ENCODE results near the gene DAD1. TPM values are rescaled to one million over a fixed set of nuclear protein-coding genes. Genes with fewer than 3 reads are reported as not detected.

DAD1 gene
- total RNA-seq, 1 donor from 2014 or later, result 185 TPM

DNA sequence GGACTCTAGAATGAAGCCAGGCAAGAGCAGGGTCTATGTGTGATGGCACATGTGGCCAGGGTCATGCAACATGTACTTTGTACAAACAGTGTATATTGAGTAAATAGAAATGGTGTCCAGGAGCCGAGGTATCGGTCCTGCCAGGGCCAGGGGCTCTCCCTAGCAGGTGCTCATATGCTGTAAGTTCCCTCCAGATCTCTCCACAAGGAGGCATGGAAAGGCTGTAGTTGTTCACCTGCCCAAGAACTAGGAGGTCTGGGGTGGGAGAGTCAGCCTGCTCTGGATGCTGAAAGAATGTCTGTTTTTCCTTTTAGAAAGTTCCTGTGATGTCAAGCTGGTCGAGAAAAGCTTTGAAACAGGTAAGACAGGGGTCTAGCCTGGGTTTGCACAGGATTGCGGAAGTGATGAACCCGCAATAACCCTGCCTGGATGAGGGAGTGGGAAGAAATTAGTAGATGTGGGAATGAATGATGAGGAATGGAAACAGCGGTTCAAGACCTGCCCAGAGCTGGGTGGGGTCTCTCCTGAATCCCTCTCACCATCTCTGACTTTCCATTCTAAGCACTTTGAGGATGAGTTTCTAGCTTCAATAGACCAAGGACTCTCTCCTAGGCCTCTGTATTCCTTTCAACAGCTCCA is 39.6 kb downstream of the DAD1 start:
- no peaks in the 10 kb centered on the region for H3K9me3 ChIP-seq (ENCODE audit: low read depth)
- H3K9ac ChIP-seq, result no peak overlapping the region
- no peaks in the 10 kb centered on the region for H4K20me1 ChIP-seq (ENCODE audit: low read depth)
- no peak overlapping the region for H3K4me3 ChIP-seq
- no peaks in the 10 kb centered on the region for H3K36me3 ChIP-seq
- H3K79me2 ChIP-seq (ENCODE audit: low read depth), result no peaks in the 10 kb centered on the region
- H3K36me3 Mint-ChIP-seq, result no peaks in the 10 kb centered on the region
- H3F3A ChIP-seq (ENCODE audit: low read depth), result peaks cover 2% of the 10 kb centered on the region
- no peak overlapping the region for H3K4me3 Mint-ChIP-seq
- H3K27me3 ChIP-seq, result peaks cover 22% of the 10 kb centered on the region
- no peak overlapping the region for H2AFZ ChIP-seq (replicated peaks)
- no peaks in the 10 kb centered on the region for H3K9me3 Mint-ChIP-seq
- peaks cover 20% of the 10 kb centered on the region for H3K4me1 ChIP-seq
- H3K27ac Mint-ChIP-seq, result no peak overlapping the region
- peaks cover 6% of the 10 kb centered on the region for H3K27me3 Mint-ChIP-seq (ENCODE audit: insufficient read depth, low read depth)
- no peak overlapping the region for H3K4me2 ChIP-seq
- TF ChIP-seq EZH2 (IDR thresholded peaks at IDR 0.05), result no peak
- no peak for TF ChIP-seq EZH2phosphoT487 (IDR thresholded peaks at IDR 0.05)
- no peak for TF ChIP-seq CTCF (IDR thresholded peaks at IDR 0.05)
- no peak overlapping the region for H3K27ac ChIP-seq
- H3K4me1 Mint-ChIP-seq, result peaks cover 38% of the 10 kb centered on the region
- no peak for DNase-seq (ENCODE audit: low spot score)

- H2AFZ ChIP-seq (replicated peaks), result no peak overlapping the region
- H3K4me1 ChIP-seq, result peaks cover 20% of the 10 kb centered on the region
- H3K36me3 ChIP-seq, result no peaks in the 10 kb centered on the region
- no peak overlapping the region for H3K9ac ChIP-seq
- H3K9me3 ChIP-seq (ENCODE audit: low read depth), result no peaks in the 10 kb centered on the region
- H3K27ac ChIP-seq, result no peak overlapping the region
- Mint-ChIP-seq H3K4me3 (no peak overlapping the region), H3K27ac (peak overlapping the region; percentile 52), H3K27me3 (ENCODE audit: insufficient read depth, low read depth) (peaks cover 4% of the 10 kb centered on the region), H3K9me3 (no peaks in the 10 kb centered on the region), H3K36me3 (no peaks in the 10 kb centered on the region), H3K4me1 (peaks cover 38% of the 10 kb centered on the region)
- H3F3A ChIP-seq (ENCODE audit: low read depth), result peaks cover 2% of the 10 kb centered on the region
- no peak overlapping the region for H3K4me2 ChIP-seq
- no peaks in the 10 kb centered on the region for H4K20me1 ChIP-seq (ENCODE audit: low read depth)
- TF ChIP-seq EZH2 (IDR thresholded peaks at IDR 0.05) (no peak), CTCF (IDR thresholded peaks at IDR 0.05) (no peak), EZH2phosphoT487 (IDR thresholded peaks at IDR 0.05) (no peak)
- DNase-seq (ENCODE audit: low spot score), result no peak
- H3K79me2 ChIP-seq (ENCODE audit: low read depth), result no peaks in the 10 kb centered on the region
- no peak overlapping the region for H3K4me3 ChIP-seq
- H3K27me3 ChIP-seq, result peaks cover 22% of the 10 kb centered on the region
Observed at GRCh38 chr14:22547948-22548750, 40.9 kb downstream of the DAD1 start.

DNA sequence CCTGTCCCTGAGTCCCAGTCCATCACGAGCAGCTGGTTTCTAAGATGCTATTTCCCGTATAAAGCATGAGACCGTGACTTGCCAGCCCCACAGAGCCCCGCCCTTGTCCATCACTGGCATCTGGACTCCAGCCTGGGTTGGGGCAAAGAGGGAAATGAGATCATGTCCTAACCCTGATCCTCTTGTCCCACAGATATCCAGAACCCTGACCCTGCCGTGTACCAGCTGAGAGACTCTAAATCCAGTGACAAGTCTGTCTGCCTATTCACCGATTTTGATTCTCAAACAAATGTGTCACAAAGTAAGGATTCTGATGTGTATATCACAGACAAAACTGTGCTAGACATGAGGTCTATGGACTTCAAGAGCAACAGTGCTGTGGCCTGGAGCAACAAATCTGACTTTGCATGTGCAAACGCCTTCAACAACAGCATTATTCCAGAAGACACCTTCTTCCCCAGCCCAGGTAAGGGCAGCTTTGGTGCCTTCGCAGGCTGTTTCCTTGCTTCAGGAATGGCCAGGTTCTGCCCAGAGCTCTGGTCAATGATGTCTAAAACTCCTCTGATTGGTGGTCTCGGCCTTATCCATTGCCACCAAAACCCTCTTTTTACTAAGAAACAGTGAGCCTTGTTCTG is 41.6 kb downstream of the DAD1 start:
- Histone ChIP-seq H2AFZ (replicated peaks) (no peak overlapping the region), H3K9me3 (ENCODE audit: low read depth) (no peaks in the 10 kb centered on the region), H3K36me3 (no peaks in the 10 kb centered on the region), H3K79me2 (ENCODE audit: low read depth) (no peaks in the 10 kb centered on the region), H4K20me1 (ENCODE audit: low read depth) (no peaks in the 10 kb centered on the region), H3K9ac (no peak overlapping the region), H3K27ac (no peak overlapping the region), H3F3A (ENCODE audit: low read depth) (peaks cover 2% of the 10 kb centered on the region), H3K4me3 (no peak overlapping the region), H3K4me1 (peaks cover 20% of the 10 kb centered on the region), H3K27me3 (peaks cover 22% of the 10 kb centered on the region), H3K4me2 (no peak overlapping the region)
- no peaks in the 10 kb centered on the region for H3K36me3 Mint-ChIP-seq
- no peak overlapping the region for H3K27ac Mint-ChIP-seq
- DNase-seq (ENCODE audit: low spot score), result no peak
- TF ChIP-seq EZH2phosphoT487 (IDR thresholded peaks at IDR 0.05) (no peak), CTCF (IDR thresholded peaks at IDR 0.05) (no peak), EZH2 (IDR thresholded peaks at IDR 0.05) (no peak)
- H3K4me1 Mint-ChIP-seq, result peaks cover 38% of the 10 kb centered on the region
- H3K9me3 Mint-ChIP-seq, result no peaks in the 10 kb centered on the region
- H3K4me3 Mint-ChIP-seq, result no peak overlapping the region
- peaks cover 4% of the 10 kb centered on the region for H3K27me3 Mint-ChIP-seq (ENCODE audit: insufficient read depth, low read depth)

Measured in neural progenitor cell (in vitro differentiated cells).